GM18511 (cell line): ENCODE measurements around the gene SURF4.
"Not testable (repeated sequence)": the region's sequence is repeated elsewhere in the genome, so short reads cannot be mapped to it uniquely, and the experiment has no call there.

Source experiments
- ATAC-seq: cut with Tn5 transposase; IDR thresholded peaks from one replicate; pipeline ENCODE4 v1.9.1; 2021; ENCODE audit warnings: mild to moderate bottlenecking, moderate library complexity; ENCODE audit not compliant: unreplicated experiment

Gene SURF4

DNA sequence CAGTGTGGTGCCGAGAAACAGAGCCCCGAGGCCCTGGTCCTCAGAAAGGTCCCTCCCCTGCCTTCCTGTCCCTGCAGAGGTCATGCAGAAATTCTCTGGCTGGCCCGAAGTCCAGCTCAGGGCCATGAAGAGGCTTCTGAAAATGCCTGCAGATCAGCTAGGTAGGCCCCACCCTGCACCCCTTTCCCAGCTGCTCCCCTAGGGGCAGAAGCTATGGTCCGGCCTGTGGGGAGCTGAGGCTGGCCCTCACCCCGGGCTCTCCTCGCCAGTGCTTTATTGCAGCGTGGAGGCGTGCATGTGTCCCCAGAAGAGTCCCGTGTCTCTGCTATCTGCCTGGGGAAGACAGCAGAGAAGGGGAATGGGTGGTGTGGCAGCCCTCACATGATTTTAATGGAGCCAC is 22.0 kb upstream of the SURF4 start:
- no peak for ATAC-seq

DNA sequence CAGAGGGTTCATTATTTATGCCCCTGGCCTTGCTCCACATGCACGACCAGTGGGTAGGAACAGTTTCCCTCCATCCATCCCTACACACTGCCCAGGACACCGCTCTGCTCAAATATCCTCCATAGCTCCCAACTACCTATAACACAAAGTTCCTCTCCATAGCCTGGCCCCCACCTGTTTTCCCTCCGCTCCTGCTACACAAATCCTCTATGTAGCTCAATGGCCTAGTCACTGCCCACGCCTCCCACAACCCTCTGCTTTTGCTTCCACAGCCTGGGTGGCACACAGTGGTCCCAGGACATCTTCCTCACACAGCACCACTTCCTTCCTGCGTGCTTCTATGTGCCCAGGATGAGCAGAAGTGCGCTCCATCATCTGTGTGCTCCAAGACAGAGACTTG is 21.5 kb upstream of the SURF4 start:
- ATAC-seq = no peak

DNA sequence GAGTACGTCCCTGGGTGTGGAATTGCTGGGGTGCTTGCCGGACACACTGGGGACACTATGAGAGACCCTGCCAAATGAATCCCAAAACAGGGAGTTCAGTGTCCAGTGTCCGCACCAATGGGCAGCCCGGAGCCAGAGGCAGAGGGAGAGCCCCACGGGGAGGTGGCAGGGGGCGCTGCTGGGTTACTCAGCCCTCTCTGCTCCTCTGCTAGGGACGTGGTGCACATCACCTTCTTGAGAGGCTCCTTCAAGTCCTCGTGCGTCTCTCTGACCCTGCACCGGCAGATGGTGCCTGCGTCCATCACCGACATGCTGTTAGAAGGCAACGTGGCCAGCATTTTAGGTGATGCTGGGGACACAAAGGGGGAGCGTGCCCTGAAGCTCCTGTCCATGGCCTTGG is 21.1 kb upstream of the SURF4 start:
- no peak for ATAC-seq

DNA sequence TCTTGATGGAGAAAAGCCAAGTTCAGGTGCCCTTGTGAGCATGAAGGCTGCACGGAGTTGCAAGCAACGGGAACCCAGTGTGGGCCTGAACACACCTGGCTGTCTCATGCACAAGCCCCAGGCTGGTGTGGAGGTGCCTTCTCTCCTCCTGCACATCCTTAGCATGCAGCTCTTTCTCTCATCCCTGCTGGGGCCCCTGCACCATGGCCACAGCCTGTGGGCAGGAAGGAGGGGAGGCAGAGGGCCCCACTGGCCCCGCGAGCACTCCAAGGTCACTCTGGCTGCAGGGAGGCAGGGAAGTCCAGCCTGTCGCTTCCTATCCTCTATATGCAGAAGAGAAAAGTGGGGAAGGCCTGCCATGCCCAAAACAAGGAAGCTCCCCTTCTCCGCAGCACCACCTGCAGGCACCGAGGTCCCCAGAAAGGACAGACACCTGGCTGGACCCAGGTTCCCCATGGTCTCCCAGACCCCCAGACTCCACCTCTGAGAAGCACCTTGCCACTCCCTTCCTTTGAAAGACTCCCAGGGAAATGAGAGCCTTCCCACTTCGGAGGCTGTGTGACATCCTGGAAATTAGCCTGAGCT is 18.9 kb upstream of the SURF4 start:
- ATAC-seq = no peak

DNA sequence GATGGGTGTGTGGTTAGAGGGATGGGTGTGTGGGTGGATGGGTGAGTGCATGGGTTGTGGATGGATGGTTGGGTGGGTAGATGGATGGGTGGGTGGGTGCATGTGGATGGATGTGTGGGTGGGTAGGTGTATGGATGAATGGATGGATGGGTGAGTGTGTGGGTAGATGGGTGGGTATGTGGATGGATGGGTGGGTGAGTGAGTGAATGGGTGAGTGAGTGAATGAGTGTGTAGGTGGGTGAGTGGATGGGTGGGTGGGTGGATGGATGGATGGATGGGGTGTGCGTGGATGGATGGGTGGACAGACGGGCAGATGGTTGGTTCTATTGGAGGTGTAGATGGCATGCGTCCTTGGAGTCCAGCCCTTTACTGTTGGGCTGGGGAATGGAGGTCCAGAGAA is 17.5 kb upstream of the SURF4 start:
- ATAC-seq = no peak

DNA sequence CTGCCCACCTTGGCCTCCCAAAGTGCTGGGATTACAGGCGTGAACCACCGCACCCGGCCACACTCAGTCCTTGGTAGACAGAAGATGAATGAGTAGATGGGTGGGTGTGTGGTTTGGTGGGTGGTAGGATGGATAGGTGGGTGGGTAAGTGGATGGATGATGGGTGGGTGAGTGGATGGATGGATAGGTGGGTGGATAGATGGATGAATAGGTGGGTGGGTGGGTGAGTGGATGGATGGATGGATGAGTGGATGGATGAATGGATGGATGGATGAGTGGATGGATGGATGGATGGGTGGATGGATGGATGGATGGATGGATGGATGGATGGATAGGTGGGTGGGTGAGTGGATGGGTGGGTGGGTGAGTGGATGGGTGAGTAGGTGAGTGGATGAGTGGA is 16.4 kb upstream of the SURF4 start:
- not testable (repeated sequence) for ATAC-seq

DNA sequence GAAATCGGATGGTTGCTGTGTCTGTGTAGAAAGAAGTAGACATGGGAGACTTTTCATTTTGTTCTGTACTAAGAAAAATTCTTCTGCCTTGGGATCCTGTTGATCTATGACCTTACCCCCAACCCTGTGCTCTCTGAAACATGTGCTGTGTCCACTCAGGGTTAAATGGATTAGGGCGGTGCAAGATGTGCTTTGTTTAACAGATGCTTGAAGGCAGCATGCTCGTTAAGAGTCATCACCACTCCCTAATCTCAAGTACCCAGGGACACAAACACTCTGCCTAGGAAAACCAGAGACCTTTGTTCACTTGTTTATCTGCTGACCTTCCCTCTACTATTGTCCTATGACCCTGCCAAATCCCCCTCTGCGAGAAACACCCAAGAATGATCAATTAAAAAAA is 15.6 kb upstream of the SURF4 start:
- not testable (repeated sequence) for ATAC-seq

DNA sequence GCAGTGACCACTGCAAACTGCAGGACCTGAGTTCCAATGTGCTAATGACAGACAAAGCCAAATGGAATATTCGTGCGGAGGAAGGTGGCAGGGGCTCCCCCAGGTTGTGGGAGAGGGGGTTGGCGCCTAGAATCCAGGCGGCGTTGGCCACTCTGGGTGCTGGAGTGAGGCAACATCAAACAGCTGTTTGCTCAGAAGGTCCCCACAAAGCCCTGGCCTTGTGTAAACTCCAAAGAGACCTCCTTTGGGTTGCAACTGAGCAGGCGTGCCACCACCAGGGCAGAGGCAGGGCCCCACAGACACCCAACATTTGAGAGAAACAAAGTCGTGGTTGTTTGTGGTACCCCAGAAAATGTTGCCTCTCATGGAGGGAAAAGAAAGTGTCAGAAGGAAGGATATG is 14.9 kb upstream of the SURF4 start:
- no peak for ATAC-seq

DNA sequence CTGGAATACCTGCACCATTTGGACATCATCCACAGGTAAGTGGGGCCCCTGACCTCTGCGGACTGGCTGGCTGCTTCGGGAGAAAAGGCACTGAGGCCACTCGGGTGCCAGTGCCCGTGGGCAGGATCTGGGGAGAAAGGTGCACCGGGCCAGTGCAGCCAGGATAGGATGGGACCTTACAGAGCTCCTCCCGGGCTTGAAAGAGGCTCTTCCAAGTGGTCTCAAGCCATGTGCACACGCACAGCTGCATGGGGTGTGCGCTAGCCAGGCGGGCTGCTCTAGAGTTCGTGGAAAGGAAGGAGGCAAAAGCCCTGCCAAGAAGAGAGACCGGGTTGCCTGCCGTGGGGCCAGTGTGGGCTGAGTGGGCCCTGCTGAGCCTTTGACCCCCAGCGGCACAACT is 13.7 kb upstream of the SURF4 start:
- no peak for ATAC-seq

DNA sequence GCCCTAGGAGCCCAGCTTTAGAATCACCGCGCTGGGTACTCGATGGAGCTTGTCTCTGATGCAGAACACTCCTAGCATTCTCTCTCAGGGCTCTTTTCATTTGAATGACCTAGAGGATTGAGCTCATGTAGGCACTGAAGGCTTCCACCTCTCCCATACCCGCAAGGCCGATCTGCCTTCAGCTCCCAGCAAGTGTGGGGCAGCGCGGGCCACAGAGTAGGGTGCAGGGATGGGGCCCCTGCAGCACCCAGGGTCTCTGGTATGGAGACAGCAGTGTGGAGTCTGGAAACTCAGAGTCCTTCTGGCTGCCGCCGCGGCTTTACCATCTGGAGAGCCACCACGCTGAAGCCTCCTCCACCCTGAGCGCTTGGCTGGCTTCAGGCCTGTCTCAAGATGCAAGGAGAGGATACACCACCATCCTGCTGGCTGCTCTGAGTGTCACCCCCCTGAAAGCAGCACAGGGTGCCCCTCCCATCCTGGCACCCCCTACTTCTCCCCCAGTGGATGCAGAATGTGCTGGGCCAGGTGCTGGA is 13.2 kb upstream of the SURF4 start:
- no peak for ATAC-seq

DNA sequence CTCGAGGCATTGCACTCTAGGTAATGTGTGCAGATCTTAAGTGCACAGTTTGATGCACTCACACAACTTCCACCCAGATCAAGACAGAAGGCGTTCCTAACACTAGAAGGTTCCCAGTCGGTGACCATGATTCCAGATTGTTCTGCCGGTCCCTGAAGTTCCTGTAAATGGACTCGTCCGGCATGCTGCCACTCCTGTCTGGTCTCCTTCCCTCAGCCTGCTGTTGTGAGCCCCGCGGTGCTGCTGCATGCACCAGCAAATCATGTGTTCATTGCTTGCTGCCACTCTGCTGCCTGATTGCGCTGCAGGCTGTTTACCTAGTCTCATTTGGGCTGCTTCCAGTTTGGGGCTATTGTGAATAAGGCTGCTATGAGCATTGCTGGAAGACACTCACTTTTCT is 11.8 kb upstream of the SURF4 start:
- no peak for ATAC-seq

DNA sequence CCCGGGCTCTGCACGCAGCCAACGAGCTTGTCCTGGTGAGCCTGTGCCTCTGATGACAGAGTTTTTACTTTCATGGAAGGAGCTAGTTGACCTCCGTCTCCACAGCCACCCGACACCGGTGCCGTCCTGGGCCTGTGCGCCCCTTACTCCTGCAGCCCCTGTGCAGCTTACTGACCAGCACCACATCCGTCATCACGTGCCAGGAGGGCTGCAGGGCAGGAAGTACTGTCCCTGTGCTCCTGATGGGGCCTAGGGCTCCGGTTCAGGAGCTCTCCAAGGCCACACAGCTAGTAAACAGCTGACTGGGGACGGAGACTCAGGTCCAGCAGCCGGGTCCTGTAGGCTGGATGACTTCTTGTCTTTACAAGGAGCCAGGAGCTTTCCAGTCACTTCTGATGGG is 10.5 kb upstream of the SURF4 start:
- no peak for ATAC-seq

DNA sequence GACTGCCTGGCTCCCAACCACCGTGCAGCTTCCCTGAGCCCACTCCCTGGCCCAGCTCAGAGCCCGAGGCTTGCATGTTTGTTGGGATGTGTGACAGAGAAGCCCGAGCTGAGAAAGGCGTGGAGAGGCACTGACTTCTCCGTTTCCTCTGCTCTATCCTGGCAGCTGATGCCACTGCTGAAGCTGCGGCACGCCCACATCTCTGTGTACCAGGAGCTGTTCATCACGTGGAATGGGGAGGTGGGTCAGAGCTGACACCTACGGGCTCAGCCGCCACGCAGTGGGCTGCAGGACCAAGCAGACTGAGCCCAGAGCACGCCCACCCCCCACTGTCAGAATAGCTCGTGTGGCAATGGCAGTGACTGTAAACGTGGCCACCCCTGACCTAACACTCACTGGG is 9.6 kb upstream of the SURF4 start:
- no peak for ATAC-seq

DNA sequence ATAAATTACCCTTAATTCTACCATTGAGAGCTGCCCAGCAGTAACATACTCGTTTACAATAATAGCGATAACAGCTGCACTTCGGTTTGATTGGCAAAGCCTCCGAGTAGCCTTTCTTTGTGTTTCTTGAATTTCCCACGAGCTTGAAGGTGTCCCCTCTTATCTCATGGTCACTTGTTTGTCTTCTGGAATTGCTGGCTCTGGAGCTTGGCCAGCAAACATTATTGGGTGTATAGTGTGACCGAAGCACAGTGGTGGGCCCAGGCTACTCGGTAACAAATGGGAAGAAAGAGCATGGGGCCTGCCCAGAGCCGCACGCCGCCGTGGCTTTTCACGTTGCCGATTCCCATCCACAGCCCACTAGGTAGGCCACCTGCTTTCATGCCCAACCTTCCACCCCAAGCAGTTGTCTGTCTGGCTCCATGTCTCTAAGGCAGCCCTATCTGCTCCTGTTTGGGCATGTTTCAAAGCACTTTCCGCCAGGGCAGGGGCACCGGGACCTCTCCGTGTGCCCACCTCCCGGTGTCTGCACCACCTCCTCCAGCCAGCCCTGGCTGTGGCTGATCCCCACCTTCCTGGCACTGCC is 9.0 kb upstream of the SURF4 start:
- no peak for ATAC-seq

DNA sequence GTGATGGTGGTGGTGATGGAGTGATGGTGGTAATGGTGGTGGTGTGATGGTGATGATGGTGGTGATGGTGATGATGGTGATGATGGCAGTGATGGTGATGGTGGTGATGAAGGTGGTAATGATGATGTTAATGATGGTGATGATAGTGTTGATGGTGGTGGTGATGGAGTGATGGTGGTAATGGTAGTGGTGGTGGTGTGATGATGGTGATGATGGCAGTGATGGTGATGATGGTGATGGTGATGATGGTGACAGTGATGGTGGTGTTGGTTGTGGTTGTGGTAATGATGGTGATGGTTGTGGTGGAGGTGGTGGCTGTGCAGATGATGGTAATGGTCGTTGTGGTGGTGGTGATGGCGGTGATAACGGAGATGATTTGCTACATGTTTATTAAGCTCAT is 7.6 kb upstream of the SURF4 start:
- no peak for ATAC-seq

DNA sequence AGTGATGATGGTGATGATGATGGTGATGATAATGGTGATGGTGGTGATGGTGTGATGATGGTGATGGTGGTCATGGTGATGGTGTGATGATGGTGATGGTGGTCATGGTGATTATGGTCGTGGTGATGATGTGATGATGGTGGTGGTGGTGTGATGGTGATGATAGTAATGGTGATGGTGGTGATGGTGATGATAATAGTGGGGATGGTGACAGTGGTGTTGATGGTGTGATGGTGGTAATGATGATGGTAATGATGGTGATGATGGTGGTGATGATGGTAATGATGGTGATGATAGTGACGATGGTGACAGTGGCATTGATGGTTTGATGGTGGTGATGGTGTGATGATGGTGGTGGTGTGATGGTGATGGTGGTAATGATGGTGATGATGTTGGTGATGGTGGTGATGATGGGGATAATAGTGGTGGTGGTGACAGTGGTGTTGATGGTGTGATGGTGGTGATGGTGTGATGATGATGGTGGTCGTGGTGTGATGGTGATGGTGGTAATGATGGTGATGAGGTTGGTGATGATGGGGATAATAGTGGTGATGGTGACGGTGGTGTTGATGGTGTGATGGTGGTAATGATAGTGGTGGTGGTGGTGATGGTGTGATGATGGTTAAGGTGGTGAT is 6.8 kb upstream of the SURF4 start:
- no peak for ATAC-seq

DNA sequence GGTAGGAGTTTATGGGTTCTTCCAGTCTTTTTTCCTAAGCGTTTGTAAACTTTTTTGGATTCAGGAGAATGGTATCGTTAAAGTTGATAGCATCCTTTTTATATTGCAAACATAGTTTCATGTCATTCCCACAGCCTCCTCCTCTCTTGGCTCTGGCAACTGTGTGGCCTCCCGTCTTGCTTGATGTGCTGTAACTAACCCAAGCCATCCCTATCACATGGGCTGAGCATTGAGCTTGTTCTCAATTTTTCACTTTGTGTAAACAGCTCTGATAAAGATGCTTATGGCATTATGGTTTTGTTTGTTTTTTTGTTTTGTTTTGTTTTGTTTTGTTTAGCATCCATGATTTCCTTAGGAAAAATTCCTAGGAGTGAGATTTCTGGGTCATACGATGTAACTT is 4.9 kb upstream of the SURF4 start:
- ATAC-seq = no peak

DNA sequence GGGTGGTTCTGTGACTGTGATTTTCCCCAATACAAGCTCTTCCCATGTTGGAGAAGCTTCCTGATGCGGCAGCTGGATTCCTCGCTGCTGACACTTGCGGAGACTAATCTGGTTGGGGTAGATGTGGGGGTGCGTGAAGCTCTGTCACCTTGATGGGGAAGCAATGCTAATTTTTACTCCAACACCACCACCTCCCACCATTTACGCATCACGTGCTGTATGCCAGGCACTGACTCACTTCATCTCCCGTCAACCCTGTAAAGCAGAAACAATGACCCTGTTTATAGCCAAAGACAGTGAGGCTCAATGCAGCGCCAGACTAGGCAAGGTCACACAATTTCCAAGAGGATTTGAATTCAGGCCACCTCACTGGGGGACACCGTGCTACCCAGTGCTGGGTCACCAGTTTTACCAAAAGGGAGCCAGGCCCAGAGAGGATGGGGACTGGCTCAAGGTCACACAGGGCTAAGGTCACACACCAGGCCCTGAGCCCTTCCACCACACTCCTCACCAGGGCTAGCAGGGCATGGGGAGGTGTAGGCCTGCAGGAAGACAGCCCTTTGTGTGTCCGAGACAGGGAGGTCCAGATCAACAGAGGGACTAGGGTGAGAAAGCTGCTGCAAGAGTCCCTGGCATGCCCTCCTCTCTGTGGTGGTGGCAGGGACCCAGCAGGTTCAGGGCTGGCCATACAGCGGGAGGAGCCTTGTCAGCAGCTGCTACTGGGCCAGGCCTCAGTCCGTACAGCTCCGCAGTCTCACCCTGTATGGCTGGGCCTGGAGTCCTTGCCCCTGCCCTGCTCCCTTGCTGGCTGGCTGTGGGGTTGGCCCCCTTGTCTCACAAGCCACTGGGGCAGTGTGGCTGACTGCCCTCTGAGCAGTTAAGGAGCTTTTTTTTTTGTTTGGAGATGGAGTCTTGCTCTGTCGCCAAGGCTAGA is 3.6 kb upstream of the SURF4 start:
- ATAC-seq = no peak

DNA sequence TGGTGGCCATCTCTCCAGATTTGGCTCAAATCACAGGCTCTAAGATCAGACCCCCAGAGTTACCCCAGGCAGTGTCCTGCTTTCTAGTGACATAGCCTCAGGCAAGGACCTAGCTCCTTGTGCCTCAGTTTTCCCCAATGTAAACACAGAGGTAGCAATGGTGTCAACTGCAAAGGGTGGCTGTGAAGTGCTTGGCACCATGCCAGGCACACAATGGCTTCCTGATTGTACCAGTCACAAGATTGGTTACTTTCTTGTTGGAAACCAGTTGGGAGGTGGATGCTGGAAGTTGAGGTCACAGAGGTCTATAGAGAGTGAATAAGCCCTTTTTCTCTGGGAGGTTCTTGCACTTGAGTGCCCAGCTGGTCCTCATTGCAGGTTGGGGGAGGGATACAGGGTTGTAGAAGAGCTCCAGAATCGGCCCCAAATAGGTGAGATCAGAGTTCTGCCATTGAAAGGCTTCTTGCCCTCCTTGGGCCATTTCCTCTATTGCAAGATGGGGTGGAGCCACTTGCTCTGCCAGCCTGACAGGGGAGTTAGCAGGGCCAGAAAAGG is 2.6 kb upstream of the SURF4 start:
- no peak for ATAC-seq

DNA sequence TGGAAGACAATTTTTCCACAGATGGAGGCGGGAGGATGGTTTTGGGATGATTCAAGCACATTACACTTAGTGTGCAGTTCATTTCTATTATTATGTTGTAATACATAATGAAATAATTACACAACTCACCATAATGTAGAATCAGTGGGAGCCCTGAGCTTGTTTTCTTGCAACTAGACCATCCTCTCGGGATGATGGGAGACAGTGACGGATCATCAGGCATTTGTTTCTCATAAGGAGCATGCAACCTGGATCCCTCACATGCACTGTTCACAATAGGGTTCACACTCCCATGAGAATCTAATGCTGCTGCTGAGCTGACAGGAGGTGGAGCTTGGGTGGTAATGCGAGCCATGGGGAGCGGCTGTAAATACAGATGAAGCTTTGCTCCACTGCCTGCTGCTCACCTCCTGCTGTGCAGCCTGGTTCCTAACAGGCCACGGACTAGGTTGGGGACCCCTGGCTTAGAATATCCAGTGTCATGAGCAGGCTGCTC is 1.9 kb upstream of the SURF4 start:
- ATAC-seq = no peak

DNA sequence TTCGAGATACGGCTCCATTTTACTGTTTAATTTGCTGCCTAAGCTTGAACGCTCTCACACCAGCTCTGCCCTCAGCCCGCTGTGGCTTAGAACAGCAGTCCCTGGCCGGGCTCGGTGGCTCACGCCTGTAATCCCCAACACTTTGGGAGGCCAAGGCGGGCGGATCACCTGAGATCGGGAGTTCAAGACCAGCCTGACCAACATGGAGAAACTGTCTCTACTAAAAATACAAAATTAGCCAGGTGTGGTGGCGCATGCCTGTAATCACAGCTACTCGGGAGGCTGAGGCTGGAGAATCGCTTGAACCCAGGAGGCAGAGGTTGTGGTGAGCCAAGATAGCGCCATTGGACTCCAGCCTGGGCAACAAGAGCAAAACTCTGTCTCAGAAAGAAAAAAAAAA is 1.4 kb upstream of the SURF4 start:
- not testable (repeated sequence) for ATAC-seq
